SK-N-SH (cell line): ENCODE data around the gene GPR160. TPM values are rescaled to one million over a fixed set of nuclear protein-coding genes. Genes with fewer than 3 reads are reported as not detected.

Experiments used
- CTCF ChIA-PET: fragments of 300-600, 350-600 bp; formaldehyde crosslinking; extraction: SDS; loops from one replicate; lab custom pipeline; 2021; lab: Yijun Ruan, JAX
- POLR2A ChIA-PET: fragments of 350-600 bp; sonication (Branson Sonifier 250); formaldehyde crosslinking; extraction: SDS; loops from one replicate; lab custom pipeline; 2020; ENCODE audit warnings: antibody characterized with exemption, inconsistent platforms; lab: Yijun Ruan, JAX
- DNase-seq: peaks from one replicate; pipeline ENCODE4 v3.0.0; 2012
- H2AFZ ChIP-seq: fragments of 200-600 bp; sonication (generic); 2 replicates; pipeline ENCODE4 v1.8.1; 2016; ENCODE audit warnings: antibody characterized with exemption, mild to moderate bottlenecking, low read depth
- H3F3A ChIP-seq: fragments of 200-600 bp; sonication (generic); replicated peaks from 2 replicates; pipeline ENCODE3; 2016; ENCODE audit warnings: antibody characterized with exemption, mild to moderate bottlenecking; ENCODE audit not compliant: insufficient read depth
- H3K27ac ChIP-seq, 2 experiments: fragments of 200-500 bp in 1 of 2; fragments of 200-600 bp in 1 of 2; sonication (Bioruptor generic) in 1 of 2; sonication (generic), shearing (Covaris generic) in 1 of 2; 2 replicates each; pipeline versions ENCODE4 v1.5.1 to v1.6.1; 2014 to 2016; ENCODE audit warnings: low read depth in 2 of 2, inconsistent platforms in 1 of 2, low read length in 1 of 2, mild to moderate bottlenecking in 1 of 2, mixed read lengths in 1 of 2
- H3K27me3 ChIP-seq: fragments of 200-600 bp; sonication (generic), shearing (Covaris generic); 2 replicates; pipeline ENCODE4 v1.6.1; 2016; ENCODE audit warnings: mixed run types; ENCODE audit not compliant: insufficient read depth
- H3K36me3 ChIP-seq, 2 experiments: fragments of 200-500 bp in 1 of 2; fragments of 200-600 bp in 1 of 2; sonication (Bioruptor generic) in 1 of 2; sonication (generic) in 1 of 2; replicated peaks in 1 of 2; 2 replicates each; pipeline versions ENCODE3 to v1.5.1; 2014 to 2016; ENCODE audit warnings: low read length in 1 of 2, mild to moderate bottlenecking in 1 of 2; ENCODE audit not compliant: insufficient read depth in 2 of 2, control insufficient read depth in 1 of 2
- H3K4me1 ChIP-seq, 2 experiments: fragments of 200-500 bp in 1 of 2; fragments of 200-600 bp in 1 of 2; sonication (Bioruptor generic) in 1 of 2; sonication (generic), shearing (Covaris generic) in 1 of 2; 2 replicates each; pipeline versions ENCODE4 v1.5.1 to v1.6.1; 2014 to 2016; ENCODE audit warnings: low read depth in 1 of 2, low read length in 1 of 2, mixed run types in 1 of 2; ENCODE audit not compliant: insufficient read depth in 2 of 2, control insufficient read depth in 1 of 2
- H3K4me2 ChIP-seq: fragments of 200-600 bp; sonication (generic), shearing (Covaris generic); 2 replicates; pipeline ENCODE4 v1.6.1; 2017; ENCODE audit warnings: mixed run types
- H3K4me3 ChIP-seq, 2 experiments: fragments of 200-500 bp in 1 of 2; fragments of 200-600 bp in 1 of 2; sonication (Bioruptor generic) in 1 of 2; sonication (generic), shearing (Covaris generic) in 1 of 2; 2 replicates each; pipeline versions ENCODE4 v1.5.1 to v1.8.1; 2014 to 2016; ENCODE audit warnings: low read depth in 2 of 2, inconsistent platforms in 1 of 2, low read length in 1 of 2, mild to moderate bottlenecking in 1 of 2, mixed read lengths in 1 of 2, moderate library complexity in 1 of 2
- H3K79me2 ChIP-seq: fragments of 200-600 bp; sonication (generic); 2 replicates; pipeline ENCODE4 v1.8.1; 2017; ENCODE audit warnings: mild to moderate bottlenecking; ENCODE audit not compliant: insufficient read depth
- H3K9ac ChIP-seq: fragments of 200-600 bp; sonication (generic); 2 replicates; pipeline ENCODE4 v1.6.1; 2017; ENCODE audit warnings: mixed run types
- H3K9me2 ChIP-seq: fragments of 200-600 bp; sonication (generic); 2 replicates; pipeline ENCODE4 v1.6.1; 2017; ENCODE audit warnings: mixed run types
- H3K9me3 ChIP-seq: fragments of 200-600 bp; sonication (generic); 2 replicates; pipeline ENCODE4 v1.6.1; 2017; ENCODE audit warnings: mixed run types, mild to moderate bottlenecking, moderate library complexity
- H4K20me1 ChIP-seq: fragments of 200-600 bp; sonication (generic); 2 replicates; pipeline ENCODE4 v1.6.1; 2017; ENCODE audit warnings: mild to moderate bottlenecking, mixed run types; ENCODE audit not compliant: insufficient read depth
- EP300 ChIP-seq, 2 experiments: IDR thresholded peaks; 2 replicates each; pipeline versions ENCODE4 v1.4.0 to v1.6.1; 2012; ENCODE audit warnings: borderline replicate concordance in 1 of 2, low read depth in 1 of 2, low read length in 1 of 2
- EZH2phosphoT487 ChIP-seq: fragments of 200-600 bp; sonication (generic); IDR thresholded peaks from 2 replicates; pipeline ENCODE4 v1.6.1; 2017; ENCODE audit warnings: low read depth, mixed run types, mild to moderate bottlenecking, antibody characterized with exemption, moderate library complexity, borderline replicate concordance
- FOSL2 ChIP-seq: IDR thresholded peaks from 2 replicates; pipeline ENCODE4 v1.4.0; 2012; ENCODE audit warnings: low read depth, mild to moderate bottlenecking, moderate library complexity, borderline replicate concordance
- FOXJ3 ChIP-seq: sonication (generic); formaldehyde crosslinking; IDR thresholded peaks from 2 replicates; pipeline ENCODE4 v1.5.1; 2020; ENCODE audit warnings: mild to moderate bottlenecking, missing genetic modification reagents
- FOXM1 ChIP-seq: IDR thresholded peaks from 2 replicates; pipeline ENCODE4 v1.4.0; 2012; ENCODE audit warnings: low read depth, mild to moderate bottlenecking
- GABPA ChIP-seq: IDR thresholded peaks from 2 replicates; pipeline ENCODE4 v1.4.0; 2012; ENCODE audit warnings: low read depth, mild to moderate bottlenecking
- GATA2 ChIP-seq: sonication (generic); formaldehyde crosslinking; IDR thresholded peaks from 2 replicates; pipeline ENCODE4 v1.5.0; 2020; ENCODE audit warnings: mild to moderate bottlenecking, missing genetic modification reagents
- JUND ChIP-seq: IDR thresholded peaks from 2 replicates; pipeline ENCODE4 v1.4.0; 2012
- NFIC ChIP-seq: IDR thresholded peaks from 2 replicates; pipeline ENCODE4 v1.4.0; 2012; ENCODE audit warnings: borderline replicate concordance
- NRF1 ChIP-seq: IDR thresholded peaks from 2 replicates; pipeline ENCODE4 v1.6.1; 2012; ENCODE audit warnings: low read depth, mild to moderate bottlenecking, low read length
- POLR2AphosphoS5 ChIP-seq: IDR thresholded peaks from 2 replicates; pipeline ENCODE4 v1.6.1; 2012; ENCODE audit warnings: low read depth, low read length
- RAD21 ChIP-seq: IDR thresholded peaks from 2 replicates; pipeline ENCODE4 v1.6.1; 2012; ENCODE audit warnings: mild to moderate bottlenecking, low read length
- RXRA ChIP-seq: IDR thresholded peaks from 2 replicates; pipeline ENCODE4 v1.4.0; 2012; ENCODE audit warnings: low read depth, mild to moderate bottlenecking, borderline replicate concordance
- SIN3A ChIP-seq: IDR thresholded peaks from 2 replicates; pipeline ENCODE4 v1.6.1; 2012; ENCODE audit warnings: low read depth, mild to moderate bottlenecking, low read length, moderate library complexity, borderline replicate concordance
- SMC3 ChIP-seq: IDR thresholded peaks from 2 replicates; pipeline ENCODE4 v1.6.1; 2012; ENCODE audit warnings: low read depth, low read length, improper control_type of control experiment
- WGBS: methylation state at CpG from one replicate; pipeline ENCODE4 v1.1.6; 2017; ENCODE audit warnings: low lambda C conversion rate; 5-methylcytosine and 5-hydroxymethylcytosine counted together
- polyA plus RNA-seq, 3 experiments: library from polyadenylated mRNA; depleted of rRNA; stranded (reverse); fragments of >200 nt; gene quantifications; 2 replicates each; pipeline ENCODE4 v1.2.3, GENCODE V29; 2012
- TF ChIP-seq, protein P1 (sequence below): fragments of 200-600 bp; sonication (generic); IDR thresholded peaks from 2 replicates; pipeline ENCODE4 v1.6.1; 2017; ENCODE audit warnings: antibody characterized with exemption, mild to moderate bottlenecking, moderate library complexity
- TF ChIP-seq, protein P2 (sequence below): fragments of 150-350 bp; IDR thresholded peaks from 2 replicates; pipeline ENCODE4 v1.6.1; 2017; ENCODE audit warnings: antibody characterized with exemption, low read length, low read depth, borderline replicate concordance
- TF ChIP-seq, protein P3 (sequence below): IDR thresholded peaks from 2 replicates; pipeline ENCODE4 v1.4.0; 2012; ENCODE audit warnings: low read depth
- TF ChIP-seq, protein P4 (sequence below): fragments of 150-350 bp; IDR thresholded peaks from 2 replicates; pipeline ENCODE4 v1.6.1; 2016; ENCODE audit warnings: mild to moderate bottlenecking, low read depth, low read length
- TF ChIP-seq, protein P5 (sequence below): IDR thresholded peaks from 2 replicates; pipeline ENCODE4 v1.6.1; 2012; ENCODE audit warnings: mild to moderate bottlenecking, low read depth, low read length, moderate library complexity

Gene GPR160
- polyA plus RNA-seq, 1 of the 3 experiments (the other 2 are of a cell fraction) = 0.31 TPM

DNA sequence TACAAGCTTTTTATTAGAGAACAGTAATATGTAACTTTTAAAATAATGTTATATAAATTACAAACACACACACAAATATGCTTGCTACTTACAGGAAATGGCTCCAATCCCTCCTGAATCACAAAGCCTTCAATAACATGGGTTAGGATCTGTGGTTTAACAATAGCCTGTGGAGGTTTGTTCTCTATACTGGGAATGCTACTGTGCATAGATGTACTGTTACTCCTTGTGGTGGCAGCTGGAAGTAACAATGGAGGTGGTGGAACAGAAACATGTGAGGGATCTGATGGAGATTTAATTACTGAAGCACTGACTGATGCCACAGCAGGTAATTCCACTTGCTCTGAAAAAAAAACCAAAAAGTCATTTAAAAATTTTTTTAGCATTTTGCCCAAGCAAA is 79.3 kb downstream of the GPR160 start:
- ChIA-PET CTCF (interaction anchor here (0.6 to 1.4 kb wide), 6 partner anchors 13 to 255 kb away, joined by 3 to 4 read pairs (median 3); no protein-coding TSS in a partner anchor), POLR2A (no interaction called here)
- DNase-seq = peak; percentile 6
- Histone ChIP-seq H3K4me1 (no peaks in the 10 kb centered on the region), H3K4me3 (no peak overlapping the region), H3K27me3 (no peaks in the 10 kb centered on the region), H3K79me2 (no peaks in the 10 kb centered on the region; the same call in 1 of the 2 replicates), H2AFZ (no peak overlapping the region), H3K9me2 (no peaks in the 10 kb centered on the region), H3K9ac (no peak overlapping the region), H3K36me3 (peaks cover 46 to 84% of the 10 kb centered on the region in 2 experiments), H3F3A (peaks cover 14% of the 10 kb centered on the region), H4K20me1 (no peaks in the 10 kb centered on the region), H3K27ac (no peak overlapping the region), H3K4me2 (no peak overlapping the region), H3K9me3 (no peaks in the 10 kb centered on the region)
- TF ChIP-seq GATA2 (CRISPR knock-in tag) (no peak), GABPA (no peak)
- TF ChIP-seq, protein P1, sequence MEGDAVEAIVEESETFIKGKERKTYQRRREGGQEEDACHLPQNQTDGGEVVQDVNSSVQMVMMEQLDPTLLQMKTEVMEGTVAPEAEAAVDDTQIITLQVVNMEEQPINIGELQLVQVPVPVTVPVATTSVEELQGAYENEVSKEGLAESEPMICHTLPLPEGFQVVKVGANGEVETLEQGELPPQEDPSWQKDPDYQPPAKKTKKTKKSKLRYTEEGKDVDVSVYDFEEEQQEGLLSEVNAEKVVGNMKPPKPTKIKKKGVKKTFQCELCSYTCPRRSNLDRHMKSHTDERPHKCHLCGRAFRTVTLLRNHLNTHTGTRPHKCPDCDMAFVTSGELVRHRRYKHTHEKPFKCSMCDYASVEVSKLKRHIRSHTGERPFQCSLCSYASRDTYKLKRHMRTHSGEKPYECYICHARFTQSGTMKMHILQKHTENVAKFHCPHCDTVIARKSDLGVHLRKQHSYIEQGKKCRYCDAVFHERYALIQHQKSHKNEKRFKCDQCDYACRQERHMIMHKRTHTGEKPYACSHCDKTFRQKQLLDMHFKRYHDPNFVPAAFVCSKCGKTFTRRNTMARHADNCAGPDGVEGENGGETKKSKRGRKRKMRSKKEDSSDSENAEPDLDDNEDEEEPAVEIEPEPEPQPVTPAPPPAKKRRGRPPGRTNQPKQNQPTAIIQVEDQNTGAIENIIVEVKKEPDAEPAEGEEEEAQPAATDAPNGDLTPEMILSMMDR = peak; percentile 38

DNA sequence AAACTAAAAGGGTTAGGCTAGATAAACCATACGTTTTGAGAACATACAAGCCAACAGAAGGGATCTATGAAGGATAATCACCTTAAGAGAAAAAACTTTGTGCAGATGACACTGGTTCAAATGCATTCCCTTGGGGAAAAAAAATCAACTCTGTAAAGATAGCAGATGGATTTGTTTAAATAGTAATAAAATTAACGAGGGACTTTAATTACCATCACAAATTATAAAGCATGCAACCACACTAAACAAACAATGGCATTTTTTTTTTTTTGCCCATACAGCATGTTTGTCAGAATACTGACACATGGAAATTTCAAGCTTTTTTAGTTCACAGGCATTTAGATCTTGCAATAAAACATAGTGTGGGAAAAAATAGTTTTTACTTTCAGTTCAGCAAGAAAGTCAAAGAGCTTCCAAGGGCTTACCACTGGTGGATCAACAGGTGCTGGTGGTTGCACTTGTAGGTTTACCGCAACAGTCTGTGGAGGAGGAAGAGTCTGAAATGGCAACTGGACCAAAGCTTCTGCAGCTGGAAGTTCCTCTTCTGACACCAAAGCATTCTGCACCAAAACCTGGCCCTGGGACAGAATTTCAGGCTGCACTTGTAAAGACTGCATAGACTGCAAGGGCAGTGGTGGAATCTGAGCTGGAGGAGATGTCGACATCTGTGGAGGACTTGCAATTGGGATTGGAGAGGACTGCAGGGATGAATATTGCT is 90.6 kb downstream of the GPR160 start:
- H3F3A ChIP-seq = peaks cover 14% of the 10 kb centered on the region
- POLR2A ChIA-PET = no interaction called here
- H3K4me1 ChIP-seq = no peaks in the 10 kb centered on the region; a peak in 2 of 4 replicates
- TF ChIP-seq, protein P2, sequence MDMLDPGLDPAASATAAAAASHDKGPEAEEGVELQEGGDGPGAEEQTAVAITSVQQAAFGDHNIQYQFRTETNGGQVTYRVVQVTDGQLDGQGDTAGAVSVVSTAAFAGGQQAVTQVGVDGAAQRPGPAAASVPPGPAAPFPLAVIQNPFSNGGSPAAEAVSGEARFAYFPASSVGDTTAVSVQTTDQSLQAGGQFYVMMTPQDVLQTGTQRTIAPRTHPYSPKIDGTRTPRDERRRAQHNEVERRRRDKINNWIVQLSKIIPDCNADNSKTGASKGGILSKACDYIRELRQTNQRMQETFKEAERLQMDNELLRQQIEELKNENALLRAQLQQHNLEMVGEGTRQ = no peak
- TF ChIP-seq FOXM1 (no peak), JUND (no peak), SIN3A (no peak), GABPA (no peak), NRF1 (no peak), EZH2phosphoT487 (no peak), SMC3 (no peak), RXRA (no peak), FOXJ3 (CRISPR knock-in tag) (no peak), EP300 (IDR thresholded peaks at IDR 0.05; ENCODE audit: borderline replicate concordance in 1 of 2, low read depth in 1 of 2, low read length in 1 of 2) (no peak), FOSL2 (no peak), NFIC (no peak), RAD21 (no peak), POLR2AphosphoS5 (no peak)
- TF ChIP-seq, protein P3, sequence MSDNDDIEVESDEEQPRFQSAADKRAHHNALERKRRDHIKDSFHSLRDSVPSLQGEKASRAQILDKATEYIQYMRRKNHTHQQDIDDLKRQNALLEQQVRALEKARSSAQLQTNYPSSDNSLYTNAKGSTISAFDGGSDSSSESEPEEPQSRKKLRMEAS = no peak
- TF ChIP-seq, protein P4, sequence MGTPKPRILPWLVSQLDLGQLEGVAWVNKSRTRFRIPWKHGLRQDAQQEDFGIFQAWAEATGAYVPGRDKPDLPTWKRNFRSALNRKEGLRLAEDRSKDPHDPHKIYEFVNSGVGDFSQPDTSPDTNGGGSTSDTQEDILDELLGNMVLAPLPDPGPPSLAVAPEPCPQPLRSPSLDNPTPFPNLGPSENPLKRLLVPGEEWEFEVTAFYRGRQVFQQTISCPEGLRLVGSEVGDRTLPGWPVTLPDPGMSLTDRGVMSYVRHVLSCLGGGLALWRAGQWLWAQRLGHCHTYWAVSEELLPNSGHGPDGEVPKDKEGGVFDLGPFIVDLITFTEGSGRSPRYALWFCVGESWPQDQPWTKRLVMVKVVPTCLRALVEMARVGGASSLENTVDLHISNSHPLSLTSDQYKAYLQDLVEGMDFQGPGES = no peak
- TF ChIP-seq, protein P5, sequence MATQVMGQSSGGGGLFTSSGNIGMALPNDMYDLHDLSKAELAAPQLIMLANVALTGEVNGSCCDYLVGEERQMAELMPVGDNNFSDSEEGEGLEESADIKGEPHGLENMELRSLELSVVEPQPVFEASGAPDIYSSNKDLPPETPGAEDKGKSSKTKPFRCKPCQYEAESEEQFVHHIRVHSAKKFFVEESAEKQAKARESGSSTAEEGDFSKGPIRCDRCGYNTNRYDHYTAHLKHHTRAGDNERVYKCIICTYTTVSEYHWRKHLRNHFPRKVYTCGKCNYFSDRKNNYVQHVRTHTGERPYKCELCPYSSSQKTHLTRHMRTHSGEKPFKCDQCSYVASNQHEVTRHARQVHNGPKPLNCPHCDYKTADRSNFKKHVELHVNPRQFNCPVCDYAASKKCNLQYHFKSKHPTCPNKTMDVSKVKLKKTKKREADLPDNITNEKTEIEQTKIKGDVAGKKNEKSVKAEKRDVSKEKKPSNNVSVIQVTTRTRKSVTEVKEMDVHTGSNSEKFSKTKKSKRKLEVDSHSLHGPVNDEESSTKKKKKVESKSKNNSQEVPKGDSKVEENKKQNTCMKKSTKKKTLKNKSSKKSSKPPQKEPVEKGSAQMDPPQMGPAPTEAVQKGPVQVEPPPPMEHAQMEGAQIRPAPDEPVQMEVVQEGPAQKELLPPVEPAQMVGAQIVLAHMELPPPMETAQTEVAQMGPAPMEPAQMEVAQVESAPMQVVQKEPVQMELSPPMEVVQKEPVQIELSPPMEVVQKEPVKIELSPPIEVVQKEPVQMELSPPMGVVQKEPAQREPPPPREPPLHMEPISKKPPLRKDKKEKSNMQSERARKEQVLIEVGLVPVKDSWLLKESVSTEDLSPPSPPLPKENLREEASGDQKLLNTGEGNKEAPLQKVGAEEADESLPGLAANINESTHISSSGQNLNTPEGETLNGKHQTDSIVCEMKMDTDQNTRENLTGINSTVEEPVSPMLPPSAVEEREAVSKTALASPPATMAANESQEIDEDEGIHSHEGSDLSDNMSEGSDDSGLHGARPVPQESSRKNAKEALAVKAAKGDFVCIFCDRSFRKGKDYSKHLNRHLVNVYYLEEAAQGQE = no peak

More for the DNA sequence above, 90.6 kb downstream of the GPR160 start:
- H3K27ac ChIP-seq = no peak overlapping the region
- no peaks in the 10 kb centered on the region for H3K9me2 ChIP-seq
- no peak overlapping the region for H3K9ac ChIP-seq
- 91% methylated on average over 4 of the region's 4 CpGs for WGBS
- H2AFZ ChIP-seq = no peak overlapping the region
- peaks cover 34 to 73% of the 10 kb centered on the region in 2 experiments for H3K36me3 ChIP-seq
- H3K79me2 ChIP-seq = peaks cover 12% of the 10 kb centered on the region
- H3K9me3 ChIP-seq = no peaks in the 10 kb centered on the region
- H3K4me3 ChIP-seq = no peak overlapping the region
- no peaks in the 10 kb centered on the region for H3K27me3 ChIP-seq
- CTCF ChIA-PET = no interaction called here
- DNase-seq = no peak
- H3K4me2 ChIP-seq = no peak overlapping the region
- no peaks in the 10 kb centered on the region for H4K20me1 ChIP-seq
